Activated CD8-positive, alpha-beta memory T cell treated with anti-CD3 and anti-CD28 coated beads, Interleukin-2, amount 50 U/mL, for 24 hours (primary cell): ENCODE results near the gene SLC10A1.
"Not testable (repeated sequence)": the region's sequence is repeated elsewhere in the genome, so short reads cannot be mapped to it uniquely, and the experiment has no call there.

Experiments used
- DNase-seq: peaks from one replicate; pipeline ENCODE4 v3.0.0-alpha.2; 2020; ENCODE audit errors: extremely low read depth

Gene SLC10A1

GRCh38 chr14:69796797-69797500 lies at the start of gene SLC10A1:
Gene SLC10A1 (minus strand): TSS chr14:69797241. CDS start chr14:69797155, 86 bp downstream.
- DNase-seq = no peak

GRCh38 chr14:69845787-69846186 lies 48.7 kb upstream of the SLC10A1 start:
- DNase-seq = no peak

- no peak for DNase-seq
Observed at GRCh38 chr14:69845050-69845581, 48.1 kb upstream of the SLC10A1 start.

GRCh38 chr14:69844171-69844570 lies 47.1 kb upstream of the SLC10A1 start:
- DNase-seq = no peak

GRCh38 chr14:69842686-69843420 lies 45.8 kb upstream of the SLC10A1 start:
- DNase-seq = no peak

- no peak for DNase-seq
Observed at GRCh38 chr14:69841656-69842055, 44.6 kb upstream of the SLC10A1 start.

GRCh38 chr14:69839661-69840060 lies 42.6 kb upstream of the SLC10A1 start:
- no peak for DNase-seq

- DNase-seq = no peak
Observed at GRCh38 chr14:69838881-69839416, 41.9 kb upstream of the SLC10A1 start.

- DNase-seq = no peak
Observed at GRCh38 chr14:69828879-69829278, 31.8 kb upstream of the SLC10A1 start.

- no peak for DNase-seq
Observed at GRCh38 chr14:69828354-69828753, 31.3 kb upstream of the SLC10A1 start.

GRCh38 chr14:69827560-69827959 lies 30.5 kb upstream of the SLC10A1 start:
- no peak for DNase-seq

- DNase-seq = no peak
Observed at GRCh38 chr14:69822456-69822855, 25.4 kb upstream of the SLC10A1 start.

- DNase-seq = no peak
Observed at GRCh38 chr14:69820991-69821390, 23.9 kb upstream of the SLC10A1 start.

- DNase-seq = no peak
Observed at GRCh38 chr14:69819607-69820006, 22.6 kb upstream of the SLC10A1 start.

GRCh38 chr14:69818758-69819191 lies 21.7 kb upstream of the SLC10A1 start:
- peak; percentile 5 for DNase-seq

- no peak for DNase-seq
Observed at GRCh38 chr14:69816216-69816615, 19.2 kb upstream of the SLC10A1 start.

GRCh38 chr14:69815556-69815955 lies 18.5 kb upstream of the SLC10A1 start:
- DNase-seq = no peak

- no peak for DNase-seq
Observed at GRCh38 chr14:69814397-69814796, 17.4 kb upstream of the SLC10A1 start.

- DNase-seq = not testable (repeated sequence)
Observed at GRCh38 chr14:69813346-69813745, 16.3 kb upstream of the SLC10A1 start.

GRCh38 chr14:69812711-69813110 lies 15.7 kb upstream of the SLC10A1 start:
- DNase-seq = no peak

- DNase-seq = no peak
Observed at GRCh38 chr14:69811868-69812252, 14.8 kb upstream of the SLC10A1 start.

GRCh38 chr14:69811227-69811867 lies 14.3 kb upstream of the SLC10A1 start:
- DNase-seq = no peak
